ENCODE results near the gene STT3A.
"Not testable (repeated sequence)": the region's sequence is repeated elsewhere in the genome, so short reads cannot be mapped to it uniquely, and the experiment has no call there.

Gene STT3A

DNA sequence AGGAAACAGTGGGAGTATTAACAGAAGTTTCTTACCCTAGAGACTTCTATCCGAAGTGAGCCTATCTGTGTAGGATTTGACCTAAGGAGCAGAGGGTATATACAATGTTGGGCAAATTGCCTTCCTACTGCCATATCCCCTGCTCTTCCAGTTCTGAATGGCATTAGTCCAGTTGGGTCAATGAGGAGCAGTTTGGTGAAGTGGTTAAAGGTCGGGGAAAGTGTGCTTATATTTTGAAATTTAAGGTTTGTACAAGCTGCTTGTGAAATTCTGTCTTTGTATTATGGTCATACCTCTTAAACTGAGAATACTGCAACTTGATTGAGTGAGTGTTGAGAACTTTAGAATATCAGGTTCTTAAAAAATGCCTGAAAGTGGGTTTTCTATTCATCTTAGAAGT lies 21.7 kb upstream of the STT3A start:
- Mint-ChIP-seq H3K4me1 (peaks cover 16% of the 10 kb centered on the region), H3K27ac (peak overlapping the region; percentile 98), H3K27me3 (no peaks in the 10 kb centered on the region), H3K9me3 (no peaks in the 10 kb centered on the region), H3K36me3 (peaks cover 11% of the 10 kb centered on the region), H3K4me3 (no peak overlapping the region)
- ATAC-seq (ENCODE audit: low read depth) (no peak), DNase-seq (ENCODE audit: low spot score in 2 of 2) (no peak)

- Mint-ChIP-seq H3K9me3 (no peaks in the 10 kb centered on the region), H3K36me3 (peaks cover 21% of the 10 kb centered on the region), H3K27ac (no peak overlapping the region), H3K27me3 (no peaks in the 10 kb centered on the region), H3K4me3 (no peak overlapping the region), H3K4me1 (peaks cover 14% of the 10 kb centered on the region)
- ATAC-seq (ENCODE audit: low read depth): no peak
- DNase-seq (ENCODE audit: low spot score in 2 of 2): no peak
Measured at GRCh38 chr11:125572916-125573315, 19.7 kb upstream of the STT3A start.

DNA sequence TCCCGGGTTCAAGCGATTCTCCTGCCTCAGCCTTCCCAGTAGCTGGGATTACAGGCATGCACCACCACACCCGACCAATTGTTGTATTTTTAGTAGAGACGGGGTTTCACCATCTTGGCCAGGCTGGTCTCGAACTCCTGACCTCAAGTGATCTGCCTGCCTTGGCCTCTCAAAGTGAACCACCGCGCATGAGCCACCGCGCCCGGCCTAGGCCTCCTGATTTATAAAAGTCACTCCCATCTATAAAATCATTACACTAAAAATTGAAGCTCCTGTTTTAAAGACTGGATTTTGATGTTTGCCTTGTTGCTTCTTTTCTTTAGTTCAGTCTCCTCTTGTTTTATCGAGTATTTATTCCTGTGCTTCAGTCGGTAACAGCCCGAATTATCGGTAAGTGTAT lies 15.5 kb upstream of the STT3A start:
- peaks cover 31% of the 10 kb centered on the region for H3K36me3 Mint-ChIP-seq
- not testable (repeated sequence) for H3K27ac Mint-ChIP-seq; DNase-seq (ENCODE audit: low spot score in 2 of 2); H3K9me3 Mint-ChIP-seq; H3K4me3 Mint-ChIP-seq; ATAC-seq (ENCODE audit: low read depth); H3K4me1 Mint-ChIP-seq; H3K27me3 Mint-ChIP-seq

GRCh38 chr11:125578783-125579182 lies 13.9 kb upstream of the STT3A start:
- ATAC-seq (ENCODE audit: low read depth): no peak
- Mint-ChIP-seq H3K4me1 (no peaks in the 10 kb centered on the region), H3K9me3 (no peaks in the 10 kb centered on the region), H3K27ac (no peak overlapping the region), H3K27me3 (no peaks in the 10 kb centered on the region), H3K4me3 (no peak overlapping the region), H3K36me3 (peaks cover 36% of the 10 kb centered on the region)
- no peak for DNase-seq (ENCODE audit: low spot score in 2 of 2)

DNA sequence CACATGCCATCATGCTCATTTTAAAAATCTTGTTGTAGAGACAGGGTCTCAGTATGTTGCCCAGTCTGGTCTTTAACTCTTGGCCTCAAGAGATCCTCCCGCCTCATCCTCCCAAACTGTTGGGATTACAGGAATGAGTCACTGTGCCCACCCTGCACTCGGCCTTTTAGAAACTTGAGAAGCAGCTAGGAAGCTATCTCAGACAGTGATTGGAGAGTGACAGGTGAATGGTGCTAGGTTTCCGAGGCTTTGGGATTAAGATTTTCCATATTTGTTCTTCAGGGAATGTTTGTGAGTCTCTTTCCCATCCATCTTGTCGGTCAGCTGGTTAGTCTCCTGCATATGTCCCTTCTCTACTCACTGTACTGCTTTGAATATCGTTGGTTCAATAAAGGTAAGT lies 12.8 kb upstream of the STT3A start:
- Mint-ChIP-seq H3K27me3 (no peaks in the 10 kb centered on the region), H3K4me1 (no peaks in the 10 kb centered on the region), H3K27ac (no peak overlapping the region), H3K4me3 (no peak overlapping the region), H3K36me3 (peaks cover 33% of the 10 kb centered on the region), H3K9me3 (no peaks in the 10 kb centered on the region)
- no peak for ATAC-seq (ENCODE audit: low read depth)
- no peak for DNase-seq (ENCODE audit: low spot score in 2 of 2)

DNA sequence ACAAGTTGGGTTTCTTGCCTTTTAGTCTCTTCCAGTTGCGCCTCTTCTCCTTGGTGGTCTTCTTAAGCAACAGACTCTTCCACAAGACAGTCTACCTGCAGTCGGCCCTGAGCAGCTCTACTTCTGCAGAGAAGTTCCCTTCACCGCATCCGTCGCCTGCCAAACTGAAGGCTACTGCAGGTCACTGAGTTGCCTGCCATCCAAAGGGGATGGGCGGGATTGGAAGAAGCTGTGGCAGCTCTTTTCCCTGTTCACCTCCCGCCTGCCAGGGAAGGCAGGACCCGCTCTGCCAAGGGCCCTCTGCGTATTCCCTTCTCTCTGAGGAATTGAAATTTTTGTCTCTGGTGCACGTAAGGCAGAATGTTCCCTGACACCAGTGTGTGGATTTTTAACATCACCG lies 9.2 kb upstream of the STT3A start:
- no peaks in the 10 kb centered on the region for H3K4me1 Mint-ChIP-seq
- no peaks in the 10 kb centered on the region for H3K27me3 Mint-ChIP-seq
- no peaks in the 10 kb centered on the region for H3K9me3 Mint-ChIP-seq
- ATAC-seq (ENCODE audit: low read depth) (no peak), DNase-seq (ENCODE audit: low spot score in 2 of 2) (no peak)
- peaks cover 18% of the 10 kb centered on the region for H3K36me3 Mint-ChIP-seq
- no peak overlapping the region for H3K4me3 Mint-ChIP-seq
- no peak overlapping the region for H3K27ac Mint-ChIP-seq

DNA sequence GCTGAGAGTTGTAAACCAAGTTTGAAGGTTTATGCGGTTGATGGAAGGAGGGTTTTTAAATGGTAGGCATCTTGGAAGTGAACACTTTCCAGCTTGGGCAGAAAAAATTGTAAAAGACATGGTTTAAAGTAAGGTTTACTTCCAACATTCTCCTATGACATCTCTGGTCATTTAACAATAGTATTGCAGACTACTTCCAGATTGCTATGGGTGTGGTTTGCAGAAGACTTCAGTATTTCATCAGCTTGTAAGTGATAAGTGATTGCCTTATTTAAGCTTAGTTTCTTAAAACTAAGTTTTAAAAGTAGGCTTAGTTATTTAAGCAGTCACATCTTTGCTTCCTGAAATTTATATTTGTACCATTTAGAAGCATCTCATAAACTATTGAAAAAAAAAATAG lies 7.2 kb upstream of the STT3A start:
- no peaks in the 10 kb centered on the region for H3K27me3 Mint-ChIP-seq
- H3K4me1 Mint-ChIP-seq: no peaks in the 10 kb centered on the region

GRCh38 chr11:125586623-125587022 lies 6.0 kb upstream of the STT3A start:
- Mint-ChIP-seq H3K27me3 (no peaks in the 10 kb centered on the region), H3K4me1 (peaks cover 2% of the 10 kb centered on the region), H3K27ac (no peak overlapping the region), H3K9me3 (no peaks in the 10 kb centered on the region), H3K36me3 (peaks cover 10% of the 10 kb centered on the region), H3K4me3 (no peak overlapping the region)
- ATAC-seq (ENCODE audit: low read depth): no peak
- no peak for DNase-seq (ENCODE audit: low spot score in 2 of 2)

More for the DNA sequence above, 7.2 kb upstream of the STT3A start:
- no peak for DNase-seq (ENCODE audit: low spot score in 2 of 2)
- Mint-ChIP-seq H3K4me3 (no peak overlapping the region), H3K9me3 (no peaks in the 10 kb centered on the region), H3K27ac (no peak overlapping the region), H3K36me3 (peaks cover 13% of the 10 kb centered on the region)
- ATAC-seq (ENCODE audit: low read depth): no peak

- Mint-ChIP-seq H3K27ac (no peak overlapping the region), H3K4me1 (peaks cover 4% of the 10 kb centered on the region), H3K9me3 (no peaks in the 10 kb centered on the region), H3K36me3 (peaks cover 10% of the 10 kb centered on the region), H3K27me3 (no peaks in the 10 kb centered on the region), H3K4me3 (no peak overlapping the region)
- DNase-seq (ENCODE audit: low spot score in 2 of 2): no peak
- no peak for ATAC-seq (ENCODE audit: low read depth)
Measured at GRCh38 chr11:125587480-125587879, 5.2 kb upstream of the STT3A start.

- H3K4me3 Mint-ChIP-seq: no peak overlapping the region
- no peak for DNase-seq (ENCODE audit: low spot score in 2 of 2)
- peaks cover 5% of the 10 kb centered on the region for H3K36me3 Mint-ChIP-seq
- H3K27me3 Mint-ChIP-seq: no peaks in the 10 kb centered on the region
- H3K4me1 Mint-ChIP-seq: peaks cover 10% of the 10 kb centered on the region
- H3K27ac Mint-ChIP-seq: no peak overlapping the region
- H3K9me3 Mint-ChIP-seq: no peaks in the 10 kb centered on the region
- ATAC-seq (ENCODE audit: low read depth): no peak
Measured at GRCh38 chr11:125588505-125588904, 4.1 kb upstream of the STT3A start.

DNA sequence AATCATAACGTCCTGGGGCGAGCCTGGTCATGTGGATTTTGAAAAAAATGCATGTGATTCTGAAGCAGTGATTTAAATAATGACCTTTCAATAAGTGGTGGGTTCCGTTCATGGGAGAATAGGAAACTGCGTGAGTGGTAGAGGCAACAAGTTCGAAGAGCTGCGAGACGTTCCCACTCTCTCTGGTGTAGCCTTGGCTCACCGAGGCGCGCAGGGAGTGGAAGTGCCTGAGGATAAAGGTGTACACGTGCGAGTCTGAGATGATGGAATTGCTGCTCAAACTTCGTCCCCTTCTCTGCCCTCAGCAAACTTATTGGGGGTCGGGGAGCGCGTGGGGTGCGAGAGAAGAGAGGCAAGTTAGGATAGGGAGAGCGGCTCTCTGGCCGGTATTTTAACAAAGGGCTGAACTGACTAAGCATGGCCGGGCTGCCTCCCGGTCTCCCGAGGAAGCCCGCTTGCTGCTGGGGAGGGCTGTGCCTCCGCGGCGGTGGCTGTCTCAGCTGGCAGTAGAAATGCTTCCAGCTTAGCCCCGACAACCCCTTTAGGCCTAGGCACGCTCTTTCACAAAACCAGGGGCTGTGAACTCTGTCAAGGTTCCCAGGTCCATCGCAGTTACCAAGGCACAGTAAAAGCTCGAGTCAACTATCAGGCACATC lies 875 bp upstream of the STT3A start:
- H3K9me3 Mint-ChIP-seq: no peaks in the 10 kb centered on the region
- peaks cover 6% of the 10 kb centered on the region for H3K36me3 Mint-ChIP-seq
- DNase-seq (ENCODE audit: low spot score in 2 of 2): peak in 1 of 2 donors; percentile 35

GRCh38 chr11:125593114-125593820 lies 615 bp downstream of the STT3A start:
- Mint-ChIP-seq H3K9me3 (no peaks in the 10 kb centered on the region), H3K4me1 (peaks cover 27% of the 10 kb centered on the region), H3K27me3 (no peaks in the 10 kb centered on the region), H3K36me3 (peaks cover 10% of the 10 kb centered on the region), H3K4me3 (peak overlapping the region; percentile 96), H3K27ac (peak overlapping the region; percentile 100)
- peak in 1 of 2 donors; percentile 1 for DNase-seq (ENCODE audit: low spot score in 2 of 2)
- ATAC-seq (ENCODE audit: low read depth): no peak

More for the DNA sequence above, 875 bp upstream of the STT3A start:
- peak overlapping the region; percentile 100 for H3K27ac Mint-ChIP-seq
- H3K27me3 Mint-ChIP-seq: no peaks in the 10 kb centered on the region
- H3K4me1 Mint-ChIP-seq: peaks cover 27% of the 10 kb centered on the region
- H3K4me3 Mint-ChIP-seq: peak overlapping the region; percentile 96
- peak; percentile 20 for ATAC-seq (ENCODE audit: low read depth)

DNA sequence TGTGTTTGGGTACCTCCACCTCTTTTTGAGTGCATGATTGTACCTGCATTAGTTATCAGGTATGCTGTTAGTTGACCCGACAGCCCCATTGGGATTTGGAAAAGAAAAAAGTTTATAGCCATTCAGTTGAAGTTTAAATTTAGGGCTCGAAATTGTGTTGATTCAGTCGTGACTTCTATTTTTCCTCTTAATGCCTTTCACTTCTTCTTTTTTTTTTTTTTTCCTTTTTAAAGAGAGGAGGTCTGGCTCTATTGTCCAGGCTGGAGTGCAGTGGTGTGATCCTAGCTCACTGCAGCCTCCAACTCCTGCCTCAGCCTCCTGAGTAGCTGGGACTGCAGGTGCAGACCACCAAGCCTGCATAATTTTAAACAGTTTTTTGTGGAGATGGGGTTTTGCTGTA lies 2.3 kb downstream of the STT3A start:
- peaks cover 30% of the 10 kb centered on the region for H3K4me1 Mint-ChIP-seq
- peak overlapping the region; percentile 83 for H3K27ac Mint-ChIP-seq
- DNase-seq (ENCODE audit: low spot score in 2 of 2) (no peak), ATAC-seq (ENCODE audit: low read depth) (no peak)
- H3K36me3 Mint-ChIP-seq: peaks cover 16% of the 10 kb centered on the region
- no peaks in the 10 kb centered on the region for H3K27me3 Mint-ChIP-seq
- no peaks in the 10 kb centered on the region for H3K9me3 Mint-ChIP-seq
- no peak overlapping the region for H3K4me3 Mint-ChIP-seq

GRCh38 chr11:125600663-125601062 lies 8.0 kb downstream of the STT3A start:
- no peak overlapping the region for H3K4me3 Mint-ChIP-seq
- no peak overlapping the region for H3K27ac Mint-ChIP-seq
- H3K4me1 Mint-ChIP-seq: peaks cover 5% of the 10 kb centered on the region
- H3K36me3 Mint-ChIP-seq: peaks cover 33% of the 10 kb centered on the region
- no peaks in the 10 kb centered on the region for H3K27me3 Mint-ChIP-seq
- H3K9me3 Mint-ChIP-seq: no peaks in the 10 kb centered on the region
- no peak for ATAC-seq (ENCODE audit: low read depth)
- DNase-seq (ENCODE audit: low spot score in 2 of 2): no peak

- Mint-ChIP-seq H3K27me3 (no peaks in the 10 kb centered on the region), H3K36me3 (peaks cover 40% of the 10 kb centered on the region), H3K4me3 (no peak overlapping the region), H3K4me1 (peaks cover 5% of the 10 kb centered on the region), H3K27ac (peak overlapping the region; percentile 3), H3K9me3 (no peaks in the 10 kb centered on the region)
- ATAC-seq (ENCODE audit: low read depth): no peak
- DNase-seq (ENCODE audit: low spot score in 2 of 2): no peak
Measured at GRCh38 chr11:125603207-125603606, 10.6 kb downstream of the STT3A start.
